ENCODE data around the gene TCL1A. TPM values are rescaled to one million over a fixed set of nuclear protein-coding genes. Genes with fewer than 3 reads are reported as not detected.
"Not testable (repeated sequence)": the region's sequence is repeated elsewhere in the genome, so short reads cannot be mapped to it uniquely, and the experiment has no call there.

The TCL1A gene
- under 1 TPM; 0.28 to 0.75 TPM for total RNA-seq

GRCh38 chr14:95713596-95714371 is at the start of gene TCL1A:
Gene TCL1A (minus strand): TSS chr14:95714125. CDS start chr14:95714066, 59 bp downstream.
- POLR2A ChIA-PET = no interaction called here
- no peaks in the 10 kb centered on the region for H3K4me1 Mint-ChIP-seq
- H3K36me3 Mint-ChIP-seq = peaks cover 1% of the 10 kb centered on the region
- H3K4me3 Mint-ChIP-seq = no peak within 1 kb of the TSS
- no peak within 1 kb of the TSS for H3K27ac Mint-ChIP-seq
- no peak for ATAC-seq (ENCODE audit: low read depth)
- peaks cover 35% of the 10 kb centered on the region for H3K27me3 Mint-ChIP-seq
- H3K9me3 Mint-ChIP-seq = no peaks in the 10 kb centered on the region
- DNase-seq = no peak

DNA sequence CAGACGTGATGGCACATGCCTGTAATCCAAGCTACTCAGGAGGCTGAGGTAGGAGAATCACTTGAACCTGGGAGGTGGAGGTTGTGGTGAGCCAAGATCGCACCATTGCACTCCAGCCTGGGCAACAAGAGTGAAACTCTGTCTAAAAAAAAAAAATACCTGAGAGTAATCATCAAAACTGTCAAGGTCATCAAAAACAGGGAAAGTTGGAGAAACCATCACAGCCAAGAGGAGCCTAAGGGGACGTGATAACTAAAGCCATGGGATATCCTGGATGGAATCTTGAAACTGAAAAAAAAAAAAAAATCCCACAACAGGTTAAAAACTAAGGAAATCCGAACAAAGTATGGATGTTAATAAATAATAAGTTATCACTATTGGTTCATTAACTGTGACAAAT is 49.1 kb upstream of the TCL1A start:
- H3K9me3 Mint-ChIP-seq; H3K27ac Mint-ChIP-seq; H3K27me3 Mint-ChIP-seq; H3K4me1 Mint-ChIP-seq; ATAC-seq (ENCODE audit: low read depth); H3K36me3 Mint-ChIP-seq; POLR2A ChIA-PET; H3K4me3 Mint-ChIP-seq; DNase-seq: not testable (repeated sequence)

DNA sequence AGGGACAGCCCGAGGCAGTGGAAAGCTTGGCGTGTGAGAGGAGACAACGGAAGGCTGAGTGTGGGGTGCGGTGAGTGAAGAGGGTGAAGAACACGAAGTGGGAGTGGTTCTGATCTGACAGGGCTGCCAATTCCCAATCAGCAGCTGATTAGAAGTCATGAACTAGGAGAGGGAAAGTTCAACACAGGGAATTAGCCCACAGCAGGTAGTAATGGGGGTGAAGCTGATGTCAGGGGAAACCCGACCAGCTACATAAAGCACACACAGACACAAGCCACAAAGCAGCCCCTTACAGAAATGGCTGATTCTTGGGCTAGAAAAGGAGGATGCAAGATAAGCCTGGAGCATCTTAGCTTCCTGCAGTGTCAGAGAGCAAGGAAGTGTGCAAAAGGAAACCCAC is 47.5 kb upstream of the TCL1A start:
- no peak for DNase-seq
- H3K36me3 Mint-ChIP-seq = no peaks in the 10 kb centered on the region

DNA sequence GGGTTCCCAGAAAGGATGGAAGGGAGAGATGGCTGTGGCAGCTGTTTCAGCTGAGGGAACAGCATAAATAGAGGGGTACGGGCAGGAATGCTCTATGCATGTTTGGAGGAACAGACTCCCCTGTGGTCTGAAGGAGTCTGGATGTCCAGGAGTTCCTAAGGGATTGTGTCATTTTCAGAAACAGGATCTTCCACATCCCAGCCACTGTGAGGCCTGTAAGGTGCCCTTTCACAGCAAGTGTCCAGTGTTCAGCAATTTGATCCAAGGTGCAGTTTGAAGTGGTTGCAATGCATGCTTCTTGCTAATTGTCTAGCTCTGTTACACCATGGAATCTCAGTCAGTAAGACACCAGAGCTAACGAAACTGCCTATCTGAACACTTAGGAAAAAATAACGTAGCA is 46.7 kb upstream of the TCL1A start:
- no peaks in the 10 kb centered on the region for H3K36me3 Mint-ChIP-seq
- no peaks in the 10 kb centered on the region for H3K4me1 Mint-ChIP-seq
- no peak for ATAC-seq (ENCODE audit: low read depth)
- POLR2A ChIA-PET = interaction anchor here (0.6 kb wide), 1 partner anchor 1479 kb away, joined by 5 read pairs; no protein-coding TSS in a partner anchor
- peaks cover 3% of the 10 kb centered on the region for H3K27me3 Mint-ChIP-seq
- no peak overlapping the region for H3K4me3 Mint-ChIP-seq
- H3K27ac Mint-ChIP-seq = no peak overlapping the region
- H3K9me3 Mint-ChIP-seq = no peaks in the 10 kb centered on the region
- no peak for DNase-seq

More for the DNA sequence above, 47.5 kb upstream of the TCL1A start:
- Mint-ChIP-seq H3K9me3 (no peaks in the 10 kb centered on the region), H3K4me3 (no peak overlapping the region), H3K27me3 (peaks cover 3% of the 10 kb centered on the region), H3K27ac (no peak overlapping the region), H3K4me1 (no peaks in the 10 kb centered on the region)
- POLR2A ChIA-PET = no interaction called here
- ATAC-seq (ENCODE audit: low read depth) = no peak

DNA sequence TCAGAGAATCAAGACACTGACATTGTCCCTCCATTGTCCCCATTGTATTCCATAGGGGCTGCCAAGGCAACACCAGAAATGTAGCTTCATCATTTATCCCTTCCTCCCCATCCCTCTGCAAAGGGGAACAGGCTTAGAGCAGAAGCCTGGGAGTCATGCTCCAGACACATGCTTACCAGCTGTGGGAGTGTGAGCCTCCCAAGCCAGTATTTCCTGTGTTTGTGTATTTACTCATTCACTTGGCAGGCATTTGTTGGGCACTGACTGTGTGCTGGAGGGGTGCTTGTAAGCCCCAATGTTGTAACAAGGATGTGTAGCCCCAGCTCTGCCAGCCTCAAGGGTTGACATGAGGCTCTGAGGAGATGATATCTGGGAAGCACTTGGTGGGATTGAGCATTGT is 46.0 kb upstream of the TCL1A start:
- no peak overlapping the region for H3K27ac Mint-ChIP-seq
- DNase-seq (no peak), ATAC-seq (ENCODE audit: low read depth) (no peak)
- H3K9me3 Mint-ChIP-seq = no peaks in the 10 kb centered on the region
- peaks cover 3% of the 10 kb centered on the region for H3K27me3 Mint-ChIP-seq
- H3K36me3 Mint-ChIP-seq = no peaks in the 10 kb centered on the region
- no peak overlapping the region for H3K4me3 Mint-ChIP-seq
- POLR2A ChIA-PET = no interaction called here
- no peaks in the 10 kb centered on the region for H3K4me1 Mint-ChIP-seq

GRCh38 chr14:95758331-95758730 is 44.4 kb upstream of the TCL1A start:
- no peaks in the 10 kb centered on the region for H3K9me3 Mint-ChIP-seq
- no peaks in the 10 kb centered on the region for H3K4me1 Mint-ChIP-seq
- ATAC-seq (ENCODE audit: low read depth) = no peak
- no peak overlapping the region for H3K27ac Mint-ChIP-seq
- peaks cover 3% of the 10 kb centered on the region for H3K27me3 Mint-ChIP-seq
- H3K36me3 Mint-ChIP-seq = no peaks in the 10 kb centered on the region
- POLR2A ChIA-PET = no interaction called here
- DNase-seq = no peak
- H3K4me3 Mint-ChIP-seq = no peak overlapping the region

DNA sequence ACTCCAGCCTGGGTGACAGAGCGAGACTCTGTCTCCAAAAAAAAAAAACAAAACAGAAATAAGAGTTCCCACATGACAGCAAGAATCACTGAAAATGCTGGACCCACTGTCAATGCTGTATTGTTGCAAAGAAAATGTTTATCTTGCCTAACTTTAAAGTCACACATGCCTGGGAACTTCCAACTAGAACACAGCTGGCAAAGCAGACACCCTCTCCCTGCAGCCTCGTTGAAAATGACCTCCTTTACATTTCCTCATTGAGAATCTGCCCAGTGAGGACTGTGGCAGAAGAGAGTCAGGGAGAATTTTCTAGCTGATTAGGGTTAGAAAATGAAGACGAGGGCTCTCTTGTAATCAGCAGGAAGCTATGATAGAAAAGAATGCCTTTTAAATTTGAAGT is 42.8 kb upstream of the TCL1A start:
- H3K36me3 Mint-ChIP-seq = no peaks in the 10 kb centered on the region
- no peaks in the 10 kb centered on the region for H3K9me3 Mint-ChIP-seq
- POLR2A ChIA-PET = no interaction called here
- no peaks in the 10 kb centered on the region for H3K4me1 Mint-ChIP-seq
- no peak for ATAC-seq (ENCODE audit: low read depth)
- no peak overlapping the region for H3K4me3 Mint-ChIP-seq
- no peak for DNase-seq
- H3K27ac Mint-ChIP-seq = no peak overlapping the region
- H3K27me3 Mint-ChIP-seq = peaks cover 3% of the 10 kb centered on the region

DNA sequence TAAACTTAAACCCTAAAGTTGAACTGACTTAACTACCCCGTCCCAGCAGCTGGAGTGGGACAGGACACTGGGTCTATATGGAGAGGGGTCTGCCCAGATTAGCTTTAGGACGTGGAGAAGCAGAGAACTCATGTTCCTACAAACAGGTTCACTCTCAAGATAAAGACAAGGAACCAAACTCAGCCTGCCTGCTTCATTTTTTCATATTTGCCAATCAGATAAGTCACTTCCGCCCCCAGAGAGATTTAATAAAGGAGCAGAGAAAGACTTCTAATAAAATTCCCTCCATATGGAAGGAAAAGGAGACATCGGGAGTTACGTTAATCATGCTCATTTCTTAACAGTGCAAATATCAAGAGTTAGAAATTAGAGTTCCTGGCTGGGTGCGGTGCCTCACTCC is 42.2 kb upstream of the TCL1A start:
- H3K4me3 Mint-ChIP-seq = no peak overlapping the region
- no peak overlapping the region for H3K27ac Mint-ChIP-seq
- H3K4me1 Mint-ChIP-seq = no peaks in the 10 kb centered on the region
- DNase-seq = no peak
- H3K27me3 Mint-ChIP-seq = peaks cover 3% of the 10 kb centered on the region
- H3K9me3 Mint-ChIP-seq = no peaks in the 10 kb centered on the region
- no peaks in the 10 kb centered on the region for H3K36me3 Mint-ChIP-seq
- POLR2A ChIA-PET = no interaction called here
- no peak for ATAC-seq (ENCODE audit: low read depth)

- H3K4me3 Mint-ChIP-seq = no peak overlapping the region
- H3K9me3 Mint-ChIP-seq = peaks cover 11% of the 10 kb centered on the region
- ATAC-seq (ENCODE audit: low read depth) (no peak), DNase-seq (no peak)
- H3K36me3 Mint-ChIP-seq = peaks cover 6% of the 10 kb centered on the region
- H3K27me3 Mint-ChIP-seq = peaks cover 3% of the 10 kb centered on the region
- POLR2A ChIA-PET = no interaction called here
- H3K4me1 Mint-ChIP-seq = peaks cover 6% of the 10 kb centered on the region
- no peak overlapping the region for H3K27ac Mint-ChIP-seq
Observed at GRCh38 chr14:95741781-95742180, 27.9 kb upstream of the TCL1A start.

GRCh38 chr14:95741038-95741490 is 27.1 kb upstream of the TCL1A start:
- H3K4me1 Mint-ChIP-seq = peaks cover 6% of the 10 kb centered on the region
- no peak overlapping the region for H3K27ac Mint-ChIP-seq
- DNase-seq (no peak), ATAC-seq (ENCODE audit: low read depth) (no peak)
- H3K9me3 Mint-ChIP-seq = peaks cover 11% of the 10 kb centered on the region
- POLR2A ChIA-PET = no interaction called here
- peaks cover 6% of the 10 kb centered on the region for H3K36me3 Mint-ChIP-seq
- H3K4me3 Mint-ChIP-seq = no peak overlapping the region
- peaks cover 6% of the 10 kb centered on the region for H3K27me3 Mint-ChIP-seq

DNA sequence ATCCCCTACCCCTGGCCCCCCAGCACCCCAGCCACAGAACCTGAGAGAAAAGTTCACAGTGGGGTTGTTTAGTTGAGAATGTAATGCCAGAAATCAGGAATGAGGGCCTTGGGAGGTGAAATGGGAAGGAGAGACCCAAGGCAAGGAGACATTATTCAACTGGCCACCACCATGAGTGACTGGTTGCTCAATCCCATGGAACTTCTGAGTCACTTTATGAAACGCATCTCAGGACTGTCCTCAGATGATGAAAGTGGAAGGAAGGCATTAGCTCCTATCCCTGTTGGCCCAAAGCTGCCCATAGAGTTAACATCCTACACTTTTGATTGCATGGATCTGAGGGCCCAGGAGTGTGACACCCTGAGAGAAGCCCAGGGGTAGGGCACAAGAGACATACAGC is 25.4 kb upstream of the TCL1A start:
- ATAC-seq (ENCODE audit: low read depth) (no peak), DNase-seq (no peak)
- Mint-ChIP-seq H3K9me3 (peaks cover 11% of the 10 kb centered on the region), H3K27ac (no peak overlapping the region), H3K4me1 (peaks cover 6% of the 10 kb centered on the region), H3K4me3 (no peak overlapping the region), H3K27me3 (peaks cover 9% of the 10 kb centered on the region), H3K36me3 (peaks cover 6% of the 10 kb centered on the region)
- POLR2A ChIA-PET = no interaction called here

DNA sequence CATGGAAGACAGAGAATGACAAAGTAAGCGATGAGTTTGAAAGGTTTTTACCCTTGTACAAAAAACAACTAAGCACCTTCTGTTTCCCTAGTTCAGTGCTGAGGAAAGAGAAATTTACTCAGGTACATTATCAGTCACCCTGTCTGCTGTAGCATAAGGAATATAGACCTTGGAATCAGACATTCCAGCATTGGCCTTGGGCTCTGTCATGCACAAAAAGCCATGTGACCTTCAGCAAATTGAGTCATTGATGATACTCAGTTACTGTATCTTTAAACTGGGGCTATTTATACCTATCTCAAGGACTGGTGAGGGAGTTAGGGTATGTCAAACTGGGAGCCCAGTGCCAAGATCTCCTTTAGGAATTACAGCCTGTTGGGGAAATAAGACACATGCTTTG is 19.3 kb upstream of the TCL1A start:
- no peaks in the 10 kb centered on the region for H3K36me3 Mint-ChIP-seq
- POLR2A ChIA-PET = no interaction called here
- DNase-seq (no peak), ATAC-seq (ENCODE audit: low read depth) (no peak)
- H3K4me3 Mint-ChIP-seq = no peak overlapping the region
- H3K9me3 Mint-ChIP-seq = no peaks in the 10 kb centered on the region
- peaks cover 15% of the 10 kb centered on the region for H3K27me3 Mint-ChIP-seq
- H3K27ac Mint-ChIP-seq = no peak overlapping the region
- H3K4me1 Mint-ChIP-seq = peaks cover 9% of the 10 kb centered on the region

DNA sequence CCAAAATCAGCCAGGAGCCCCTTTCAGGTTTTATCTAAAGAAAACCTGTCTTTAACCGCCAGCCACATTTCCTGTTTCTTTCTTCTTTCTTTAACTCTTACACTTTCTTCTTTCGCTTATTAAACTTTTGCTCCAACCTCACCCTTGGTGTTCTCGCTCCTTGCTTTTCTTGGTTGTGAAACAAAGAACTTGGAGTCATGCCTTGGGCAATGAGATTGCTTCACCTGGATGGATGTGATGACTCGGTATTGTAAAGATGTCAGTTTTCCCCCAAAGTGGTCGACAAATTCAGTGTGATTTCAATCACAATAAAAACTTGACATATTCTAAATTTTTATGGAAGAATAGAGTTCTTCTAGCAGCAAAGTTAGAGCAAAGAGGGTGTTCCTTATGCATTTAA is 16.2 kb upstream of the TCL1A start:
- Mint-ChIP-seq H3K4me3 (no peak overlapping the region), H3K27ac (no peak overlapping the region), H3K27me3 (peaks cover 9% of the 10 kb centered on the region), H3K9me3 (no peaks in the 10 kb centered on the region), H3K4me1 (peaks cover 9% of the 10 kb centered on the region), H3K36me3 (no peaks in the 10 kb centered on the region)
- ATAC-seq (ENCODE audit: low read depth) = no peak
- POLR2A ChIA-PET = no interaction called here
- no peak for DNase-seq

DNA sequence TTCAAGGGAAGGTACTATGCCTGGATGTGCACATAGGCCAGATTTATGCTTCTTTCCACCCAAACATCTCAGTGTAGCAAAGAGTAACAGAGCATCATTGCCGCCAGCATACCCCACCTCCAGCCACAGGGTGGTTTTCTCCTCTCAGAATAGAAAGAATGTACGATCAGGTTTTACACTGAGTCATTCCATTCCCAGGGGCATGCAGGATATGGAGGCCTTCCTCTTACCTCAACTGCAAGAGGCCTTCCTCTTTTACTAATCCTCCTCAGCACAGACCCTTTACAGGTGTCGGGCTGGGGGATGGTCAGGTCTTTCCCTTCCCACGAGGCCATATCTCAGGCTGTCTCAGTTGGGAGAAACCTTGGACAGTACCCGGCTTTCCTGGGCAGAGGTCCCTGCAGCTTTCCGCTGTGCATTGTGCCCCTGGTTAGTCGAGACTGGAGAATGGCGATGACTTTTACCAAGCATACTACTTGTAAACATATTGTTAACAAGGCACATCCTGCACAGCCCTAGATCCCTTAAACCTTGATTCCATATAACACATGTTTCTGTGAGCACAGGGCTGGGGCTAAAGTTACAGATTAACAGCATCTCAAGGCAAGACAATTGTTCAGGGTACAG is 15.6 kb upstream of the TCL1A start:
- H3K4me1 Mint-ChIP-seq; POLR2A ChIA-PET; DNase-seq; ATAC-seq (ENCODE audit: low read depth); H3K27ac Mint-ChIP-seq; H3K36me3 Mint-ChIP-seq; H3K9me3 Mint-ChIP-seq; H3K27me3 Mint-ChIP-seq; H3K4me3 Mint-ChIP-seq: not testable (repeated sequence)

All from activated naive CD8-positive, alpha-beta T cell treated with anti-CD3 and anti-CD28 coated beads, Interleukin-2, amount 10 ng/mL, durations not matched to agents 7 days and 5 days (primary cell).